SKM-1 treated with dmso at 0.1 percent for 144 hours (cell line): Measurements from ENCODE around the gene MIA2.
"Not testable (repeated sequence)": the region's sequence is repeated elsewhere in the genome, so short reads cannot be mapped to it uniquely, and the experiment has no call there.

Source experiments
- DNase-seq: peaks from one replicate; lab custom pipeline; 2025; ENCODE audit not compliant: unreplicated experiment; lab: John Stamatoyannopoulos, UW

Gene MIA2

GRCh38 chr14:39266525-39266870, 32.8 kb downstream of the MIA2 start:
- DNase-seq = no peak

- peak; percentile 56 for DNase-seq
Observed at GRCh38 chr14:39266871-39267607, 33.3 kb downstream of the MIA2 start.

- DNase-seq = no peak
Observed at GRCh38 chr14:39267608-39268005, 33.9 kb downstream of the MIA2 start.

- DNase-seq = no peak
Observed at GRCh38 chr14:39268393-39268792, 34.7 kb downstream of the MIA2 start.

GRCh38 chr14:39272918-39273317, 39.2 kb downstream of the MIA2 start:
- no peak for DNase-seq

GRCh38 chr14:39275395-39275794, 41.7 kb downstream of the MIA2 start:
- DNase-seq = no peak

- no peak for DNase-seq
Observed at GRCh38 chr14:39276005-39276404, 42.3 kb downstream of the MIA2 start.

- DNase-seq = no peak
Observed at GRCh38 chr14:39276579-39277114, 42.9 kb downstream of the MIA2 start.

GRCh38 chr14:39279515-39279914, 45.8 kb downstream of the MIA2 start:
- no peak for DNase-seq

GRCh38 chr14:39280678-39281077, 47.0 kb downstream of the MIA2 start:
- DNase-seq = not testable (repeated sequence)

GRCh38 chr14:39289523-39289922, 55.8 kb downstream of the MIA2 start:
- no peak for DNase-seq

GRCh38 chr14:39291701-39292100, 58.0 kb downstream of the MIA2 start:
- DNase-seq = no peak

GRCh38 chr14:39293629-39294028, 59.9 kb downstream of the MIA2 start:
- no peak for DNase-seq

GRCh38 chr14:39300389-39300788, 66.7 kb downstream of the MIA2 start:
- DNase-seq = not testable (repeated sequence)

- no peak for DNase-seq
Observed at GRCh38 chr14:39302124-39302810, 68.6 kb downstream of the MIA2 start.

GRCh38 chr14:39303115-39303514, 69.4 kb downstream of the MIA2 start:
- DNase-seq = no peak

- DNase-seq = no peak
Observed at GRCh38 chr14:39307815-39308214, 74.1 kb downstream of the MIA2 start.

- no peak for DNase-seq
Observed at GRCh38 chr14:39310051-39310450, 76.3 kb downstream of the MIA2 start.

- DNase-seq = no peak
Observed at GRCh38 chr14:39315859-39316444, 82.2 kb downstream of the MIA2 start.

- DNase-seq = no peak
Observed at GRCh38 chr14:39316830-39317553, 83.3 kb downstream of the MIA2 start.

- no peak for DNase-seq
Observed at GRCh38 chr14:39318574-39318973, 84.9 kb downstream of the MIA2 start.
